Measurements from ENCODE around the gene PREP.

GRCh38 chr6:105398859-105399258, 4.0 kb downstream of the PREP start:
- TF ChIP-seq ZNF501 (tag by site-specific recombination; IDR thresholded peaks at IDR 0.05) (no peak), SCRT2 (tag by site-specific recombination; IDR thresholded peaks at IDR 0.05) (no peak), ATF2 (tag by site-specific recombination; IDR thresholded peaks at IDR 0.05; ENCODE audit: low read depth) (no peak), BCL11A (tag by site-specific recombination; IDR thresholded peaks at IDR 0.05; ENCODE audit: low read depth) (no peak)
